Erythroblast (primary cell): Measurements from ENCODE around the gene EXOC6B.

Source experiments
- GATA1 ChIP-seq: IDR thresholded peaks from 2 replicates; pipeline ENCODE4 v1.6.1; 2011; ENCODE audit warnings: low read depth, mild to moderate bottlenecking, control low read depth, low read length, moderate library complexity
- POLR2A ChIP-seq: IDR thresholded peaks from 2 replicates; pipeline ENCODE4 v1.6.1; 2011; ENCODE audit warnings: mild to moderate bottlenecking, low read length

- TF ChIP-seq POLR2A = no peak
- no peak for TF ChIP-seq GATA1
These were observed 614.5 kb downstream of the EXOC6B start for GRCh38 chr2:72211350-72211749.
